Adrenal gland (tissue), 12 donors: ENCODE data around the gene DPP6. TPM values are rescaled to one million over a fixed set of nuclear protein-coding genes. Genes with fewer than 3 reads are reported as not detected.

ENCODE experiments used
- DNase-seq, 7 donors: peaks; one replicate each; pipeline ENCODE4 v3.0.0-alpha.2; 2019 to 2020
- H3K27ac ChIP-seq, 5 donors: fragments of 200-600 bp; sonication (generic) in 4 of 5; 1 replicate in 3 of 5; 2 replicates in 2 of 5; pipeline versions ENCODE4 v1.5.1 to v1.8.0; 2016 to 2020; ENCODE audit warnings: mild to moderate bottlenecking in 1 of 5
- H3K27me3 ChIP-seq: fragments of 200-600 bp; 2 replicates; pipeline ENCODE4 v1.8.0; 2021
- H3K36me3 ChIP-seq, 2 donors: fragments of 200-600 bp; replicated peaks in 1 of 2; 1 replicate in 1 of 2; 2 replicates in 1 of 2; pipeline versions ENCODE4 v1.5.1 to v1.8.0; 2018 to 2022
- H3K4me1 ChIP-seq, 2 donors: fragments of 200-600 bp; replicated peaks in 1 of 2; 1 replicate in 1 of 2; 2 replicates in 1 of 2; pipeline versions ENCODE4 v1.5.1 to v1.8.0; 2018 to 2021
- H3K4me3 ChIP-seq, 4 donors: fragments of 200-600 bp; sonication (generic) in 3 of 4; one replicate each; pipeline ENCODE4 v1.5.1; 2016 to 2018
- H3K9me3 ChIP-seq, 3 donors: fragments of 200-600 bp; sonication (generic) in 1 of 3; replicated peaks in 1 of 3; 1 replicate in 2 of 3; 2 replicates in 1 of 3; pipeline versions ENCODE4 v1.5.1 to v1.8.0; 2016 to 2021
- CTCF ChIP-seq, 6 experiments: fragments of 450-650 bp in 4 of 6; fragments of 200-600 bp in 2 of 6; sonication (generic) in 1 of 6; IDR thresholded peaks; 1 replicate in 5 of 6; 2 replicates in 1 of 6; pipeline versions ENCODE4 v1.5.1 to v1.8.0; 2016 to 2021; ENCODE audit warnings: antibody characterized with exemption in 6 of 6, mild to moderate bottlenecking in 2 of 6, moderate library complexity in 1 of 6
- POLR2A ChIP-seq, 2 donors: fragments of 450-650 bp; IDR thresholded peaks; one replicate each; pipeline ENCODE4 v1.6.1; 2017; ENCODE audit warnings: antibody characterized with exemption in 2 of 2, mild to moderate bottlenecking in 2 of 2, moderate library complexity in 1 of 2
- WGBS, 4 donors: extraction: QIAGEN DNeasy Blood & Tissue Kit in 2 of 4; methylation state at CpG; one replicate each; pipeline versions ENCODE4 v1.1.5 to v1.1.7; 2013 to 2017; 5-methylcytosine and 5-hydroxymethylcytosine counted together
- intact Hi-C, 2 donors: fragments of 100-400 bp; cut with DNase I; formaldehyde crosslinking; loops; one replicate each; pipeline versions ENCODE4 v1.14.1 to v1.15.0; 2022 to 2023
- polyA plus RNA-seq, 3 donors: library from polyadenylated mRNA; stranded (reverse); fragments of 200-250 nt in 2 of 3; fragments of 350-450 nt in 1 of 3; fragmentation: Illumina TruSeq in 1 of 3; extraction: RNeasy Lipid Tissue Mini Kit (QIAGEN cat#74804) in 1 of 3; gene quantifications; one replicate each; pipeline ENCODE4 v1.2.3, GENCODE V29; 2013 to 2014
- total RNA-seq, 9 donors: library from RNA; depleted of rRNA in 4 of 9; stranded (reverse); fragments of >200 nt in 4 of 9; fragments of 120-200 nt in 1 of 9; fragmentation: NEBNext Ultra II Directional in 1 of 9; extraction: Animal tissue kit (Norgen Biotek cat#: 25700) in 1 of 9; gene quantifications; one replicate each; pipeline versions ENCODE4 v1.1.0 to v1.2.4, GENCODE V29; 2013 to 2023
- donor health status: healthy with polysubstance abuse.
- donor health status: Bipolar disorder and iron deficiency.
- donor health status: DM: yes; HTN: yes; CAD: no.
- donor health status: DM: no; HTN: no; CAD: no.
- donor health status: DM: no; HTN: no; CAD: no.
- donor health status: DM: yes; HTN: yes; CAD: no.

The DPP6 gene
- total and polyA plus RNA-seq, 12 donors, result 0.39 to 13.1 (median 5.1) TPM

- no peak overlapping the region for H3K4me3 ChIP-seq
- H3K27ac ChIP-seq, result no peak overlapping the region
- no peaks in the 10 kb centered on the region for H3K36me3 ChIP-seq
- intact Hi-C loops, result no loop called here
- 26 to 63% (median 44%) methylated on average over 7 to 11 of the region's 11 CpGs for WGBS, 4 donors
- peaks cover 0 to 8% of the 10 kb centered on the region in 2 donors for H3K4me1 ChIP-seq
- H3K27me3 ChIP-seq, result no peaks in the 10 kb centered on the region
- no peak for DNase-seq
- TF ChIP-seq POLR2A (IDR thresholded peaks at IDR 0.05) (no peak), CTCF (IDR thresholded peaks at IDR 0.05) (no peak)
- H3K9me3 ChIP-seq, result no peaks in the 10 kb centered on the region
Observed at GRCh38 chr7:154868921-154869320, 816.7 kb downstream of the DPP6 start.

- TF ChIP-seq POLR2A (IDR thresholded peaks at IDR 0.05) (no peak), CTCF (IDR thresholded peaks at IDR 0.05) (no peak)
- intact Hi-C loops, result no loop called here
- Histone ChIP-seq H3K9me3 (no peaks in the 10 kb centered on the region), H3K4me1 (peaks cover 2 to 8% of the 10 kb centered on the region in 2 donors), H3K36me3 (no peaks in the 10 kb centered on the region), H3K4me3 (no peak overlapping the region), H3K27ac (no peak overlapping the region), H3K27me3 (no peaks in the 10 kb centered on the region)
- WGBS, 4 donors, result 84 to 93% (median 90%) methylated on average over 10 of the region's 10 CpGs
- DNase-seq, result no peak
Observed at GRCh38 chr7:154869436-154869835, 817.2 kb downstream of the DPP6 start.

- no peak overlapping the region for H3K27ac ChIP-seq
- no peaks in the 10 kb centered on the region for H3K9me3 ChIP-seq
- DNase-seq, result peak in 1 of 7 donors; percentile 4
- H3K36me3 ChIP-seq, result no peaks in the 10 kb centered on the region
- H3K4me3 ChIP-seq, result no peak overlapping the region
- TF ChIP-seq POLR2A (IDR thresholded peaks at IDR 0.05) (no peak), CTCF (IDR thresholded peaks at IDR 0.05) (no peak)
- WGBS, 4 donors, result 53 to 63% (median 58%) methylated on average over 4 of the region's 4 CpGs
- intact Hi-C loops, result no loop called here
- H3K4me1 ChIP-seq, result peaks cover 4 to 8% of the 10 kb centered on the region in 2 donors
- no peaks in the 10 kb centered on the region for H3K27me3 ChIP-seq
Observed at GRCh38 chr7:154871507-154871906, 819.3 kb downstream of the DPP6 start.

- 88 to 89% (median 88%) methylated on average over 18 to 20 of the region's 20 CpGs for WGBS, 4 donors
- TF ChIP-seq CTCF (IDR thresholded peaks at IDR 0.05), result no peak
- TF ChIP-seq POLR2A (IDR thresholded peaks at IDR 0.05), result no peak
- Histone ChIP-seq H3K9me3 (no peaks in the 10 kb centered on the region), H3K4me3 (no peak overlapping the region), H3K36me3 (no peaks in the 10 kb centered on the region), H3K27me3 (no peaks in the 10 kb centered on the region), H3K4me1 (peaks cover 4 to 8% of the 10 kb centered on the region in 2 donors), H3K27ac (no peak overlapping the region)
- intact Hi-C loops, result no loop called here
- no peak for DNase-seq
Observed at GRCh38 chr7:154871928-154872750, 819.9 kb downstream of the DPP6 start.
